Esophagus squamous epithelium (tissue), 5 donors: ENCODE measurements around the gene ESPNL. TPM values are rescaled to one million over a fixed set of nuclear protein-coding genes. Genes with fewer than 3 reads are reported as not detected.

Experiments
- DNase-seq: peaks from one replicate; lab custom pipeline; 2025; lab: John Stamatoyannopoulos, UW
- H3K27ac ChIP-seq, 4 donors: fragments of 200-600 bp; sonication (generic); one replicate each; pipeline ENCODE4 v1.5.1; 2016 to 2019; ENCODE audit warnings: mild to moderate bottlenecking in 1 of 4
- H3K27me3 ChIP-seq, 4 donors: fragments of 200-600 bp; sonication (generic); 1 replicate in 3 of 4; 2 replicates in 1 of 4; pipeline versions ENCODE4 v1.5.1 to v1.6.0; 2017 to 2021; ENCODE audit warnings: antibody characterized with exemption in 1 of 4
- H3K36me3 ChIP-seq, 3 donors: fragments of 200-600 bp; sonication (generic); one replicate each; pipeline ENCODE4 v1.5.1; 2016 to 2019
- H3K4me1 ChIP-seq, 3 donors: fragments of 200-600 bp; sonication (generic); one replicate each; pipeline ENCODE4 v1.5.1; 2017 to 2019
- H3K4me3 ChIP-seq, 4 donors: fragments of 200-600 bp; sonication (generic); 1 replicate in 3 of 4; 2 replicates in 1 of 4; pipeline ENCODE4 v1.5.1; 2016 to 2019; ENCODE audit warnings: mild to moderate bottlenecking in 2 of 4, moderate library complexity in 1 of 4
- H3K9me3 ChIP-seq, 3 donors: fragments of 200-600 bp; sonication (generic); one replicate each; pipeline ENCODE4 v1.5.1; 2016 to 2019
- POLR2A ChIP-seq, 4 donors: fragments of 450-650 bp; IDR thresholded peaks; one replicate each; pipeline ENCODE4 v1.6.1; 2017; ENCODE audit warnings: antibody characterized with exemption in 4 of 4, mild to moderate bottlenecking in 4 of 4, moderate library complexity in 3 of 4
- WGBS, 2 donors: methylation state at CpG; one replicate each; pipeline ENCODE4 v1.1.5; 2018; 5-methylcytosine and 5-hydroxymethylcytosine counted together
- intact Hi-C: fragments of 100-400 bp; cut with DNase I; formaldehyde crosslinking; loops from one replicate; pipeline ENCODE4 v1.15.0; 2022
- total RNA-seq, 4 donors: library from RNA; depleted of rRNA; stranded (reverse); fragments of >200 nt; gene quantifications; one replicate each; pipeline ENCODE4 v1.1.0, GENCODE V29; 2016
- TF ChIP-seq, protein P1 (sequence below), 6 experiments: fragments of 450-650 bp in 4 of 6; fragments of 200-600 bp in 2 of 6; sonication (generic) in 2 of 6; IDR thresholded peaks; one replicate each; pipeline ENCODE4 v1.5.1; 2016 to 2019; ENCODE audit warnings: antibody characterized with exemption in 6 of 6, mild to moderate bottlenecking in 4 of 6, moderate library complexity in 4 of 6
- donor health status: DM: yes; HTN: yes; CAD: no.

Gene ESPNL
- total RNA-seq, 4 donors from 2014 or later: 0.04 to 1.3 (median 0.88) TPM; not detected in 1

DNA sequence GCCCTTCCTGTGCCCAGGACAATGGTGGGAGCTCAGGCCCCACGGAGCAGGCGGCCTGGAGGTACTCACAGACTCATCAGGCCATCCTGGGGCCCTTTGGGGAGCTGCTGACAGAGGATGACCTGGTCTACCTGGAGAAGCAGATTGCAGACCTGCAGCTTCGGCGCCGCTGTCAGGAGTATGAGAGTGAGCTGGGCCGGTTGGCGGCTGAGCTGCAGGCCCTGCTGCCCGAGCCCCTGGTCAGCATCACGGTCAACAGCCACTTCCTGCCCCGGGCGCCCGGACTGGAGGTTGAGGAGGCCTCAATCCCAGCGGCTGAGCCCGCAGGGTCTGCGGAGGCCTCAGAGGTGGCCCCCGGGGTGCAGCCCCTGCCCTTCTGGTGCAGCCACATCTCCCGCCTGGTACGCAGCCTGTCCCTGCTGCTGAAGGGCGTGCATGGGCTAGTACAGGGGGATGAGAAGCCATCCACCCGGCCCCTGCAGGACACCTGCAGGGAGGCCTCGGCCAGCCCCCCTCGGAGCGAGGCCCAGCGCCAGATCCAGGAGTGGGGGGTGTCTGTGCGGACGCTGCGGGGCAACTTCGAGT, 30.1 kb downstream of the ESPNL start:
- Histone ChIP-seq H3K4me1 (peaks cover 0 to 16% (median 0%) of the 10 kb centered on the region in 3 donors), H3K27me3 (peaks cover 0 to 4% (median 0%) of the 10 kb centered on the region in 4 donors), H3K27ac (no peak overlapping the region), H3K36me3 (no peaks in the 10 kb centered on the region), H3K4me3 (no peak overlapping the region), H3K9me3 (no peaks in the 10 kb centered on the region)
- no peak for TF ChIP-seq POLR2A (IDR thresholded peaks at IDR 0.05)
- TF ChIP-seq, protein P1, sequence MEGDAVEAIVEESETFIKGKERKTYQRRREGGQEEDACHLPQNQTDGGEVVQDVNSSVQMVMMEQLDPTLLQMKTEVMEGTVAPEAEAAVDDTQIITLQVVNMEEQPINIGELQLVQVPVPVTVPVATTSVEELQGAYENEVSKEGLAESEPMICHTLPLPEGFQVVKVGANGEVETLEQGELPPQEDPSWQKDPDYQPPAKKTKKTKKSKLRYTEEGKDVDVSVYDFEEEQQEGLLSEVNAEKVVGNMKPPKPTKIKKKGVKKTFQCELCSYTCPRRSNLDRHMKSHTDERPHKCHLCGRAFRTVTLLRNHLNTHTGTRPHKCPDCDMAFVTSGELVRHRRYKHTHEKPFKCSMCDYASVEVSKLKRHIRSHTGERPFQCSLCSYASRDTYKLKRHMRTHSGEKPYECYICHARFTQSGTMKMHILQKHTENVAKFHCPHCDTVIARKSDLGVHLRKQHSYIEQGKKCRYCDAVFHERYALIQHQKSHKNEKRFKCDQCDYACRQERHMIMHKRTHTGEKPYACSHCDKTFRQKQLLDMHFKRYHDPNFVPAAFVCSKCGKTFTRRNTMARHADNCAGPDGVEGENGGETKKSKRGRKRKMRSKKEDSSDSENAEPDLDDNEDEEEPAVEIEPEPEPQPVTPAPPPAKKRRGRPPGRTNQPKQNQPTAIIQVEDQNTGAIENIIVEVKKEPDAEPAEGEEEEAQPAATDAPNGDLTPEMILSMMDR (IDR thresholded peaks at IDR 0.05): no peak
- DNase-seq: no peak
- intact Hi-C loops: no loop called here
- 90% methylated on average over 2 of the region's 28 CpGs; no CpG with 5 or more reads in 1 of the 2 donors for WGBS, 2 donors

DNA sequence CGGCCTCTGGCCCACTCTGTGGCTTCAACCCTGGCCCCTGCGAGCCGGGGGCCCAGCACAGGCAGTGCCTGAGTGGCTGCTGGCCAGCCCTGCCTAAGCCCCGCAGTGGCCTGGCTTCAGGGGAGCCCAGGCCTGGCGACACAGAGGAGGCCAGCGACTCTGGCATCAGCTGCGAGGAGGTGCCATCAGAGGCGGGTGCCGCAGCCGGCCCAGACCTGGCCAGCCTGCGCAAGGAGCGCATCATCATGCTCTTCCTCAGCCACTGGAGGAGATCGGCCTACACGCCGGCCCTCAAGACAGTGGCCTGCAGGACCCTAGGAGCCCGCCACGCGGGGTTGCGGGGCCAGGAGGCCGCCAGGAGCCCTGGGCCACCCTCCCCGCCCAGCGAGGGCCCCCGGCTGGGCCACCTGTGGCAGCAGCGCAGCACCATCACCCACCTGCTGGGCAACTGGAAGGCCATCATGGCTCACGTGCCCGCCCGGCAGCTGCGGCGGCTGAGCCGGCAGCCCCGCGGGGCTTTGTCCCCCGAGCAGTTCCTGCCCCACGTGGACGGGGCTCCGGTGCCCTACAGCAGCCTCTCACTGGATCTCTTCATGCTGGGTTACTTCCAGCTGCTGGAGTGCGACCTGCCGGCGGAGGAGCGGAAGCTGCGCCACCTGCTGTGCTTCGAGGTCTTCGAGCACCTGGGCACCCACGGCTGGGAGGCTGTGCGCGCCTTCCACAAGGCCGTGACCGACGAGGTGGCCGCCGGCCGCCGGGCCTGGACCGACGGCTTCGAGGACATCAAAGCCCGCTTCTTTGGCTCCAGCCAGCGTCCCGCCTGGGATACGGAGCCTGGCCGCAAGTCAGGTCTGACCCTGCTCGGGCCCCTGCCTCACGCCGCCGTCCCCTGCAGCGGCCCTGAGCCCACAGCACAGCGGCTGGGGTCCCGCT, 30.8 kb downstream of the ESPNL start:
- H3K4me1 ChIP-seq: peaks cover 0 to 16% (median 0%) of the 10 kb centered on the region in 3 donors
- WGBS, 2 donors: 100% methylated on average over 3 of the region's 68 CpGs; no CpG with 5 or more reads in 1 of the 2 donors
- no peak overlapping the region for H3K4me3 ChIP-seq
- TF ChIP-seq, protein P1 (IDR thresholded peaks at IDR 0.05): no peak
- no peak for TF ChIP-seq POLR2A (IDR thresholded peaks at IDR 0.05)
- no peaks in the 10 kb centered on the region for H3K36me3 ChIP-seq
- intact Hi-C loops: no loop called here
- peaks cover 0 to 4% (median 0%) of the 10 kb centered on the region in 4 donors for H3K27me3 ChIP-seq
- no peak overlapping the region for H3K27ac ChIP-seq
- DNase-seq: no peak
- no peaks in the 10 kb centered on the region for H3K9me3 ChIP-seq

DNA sequence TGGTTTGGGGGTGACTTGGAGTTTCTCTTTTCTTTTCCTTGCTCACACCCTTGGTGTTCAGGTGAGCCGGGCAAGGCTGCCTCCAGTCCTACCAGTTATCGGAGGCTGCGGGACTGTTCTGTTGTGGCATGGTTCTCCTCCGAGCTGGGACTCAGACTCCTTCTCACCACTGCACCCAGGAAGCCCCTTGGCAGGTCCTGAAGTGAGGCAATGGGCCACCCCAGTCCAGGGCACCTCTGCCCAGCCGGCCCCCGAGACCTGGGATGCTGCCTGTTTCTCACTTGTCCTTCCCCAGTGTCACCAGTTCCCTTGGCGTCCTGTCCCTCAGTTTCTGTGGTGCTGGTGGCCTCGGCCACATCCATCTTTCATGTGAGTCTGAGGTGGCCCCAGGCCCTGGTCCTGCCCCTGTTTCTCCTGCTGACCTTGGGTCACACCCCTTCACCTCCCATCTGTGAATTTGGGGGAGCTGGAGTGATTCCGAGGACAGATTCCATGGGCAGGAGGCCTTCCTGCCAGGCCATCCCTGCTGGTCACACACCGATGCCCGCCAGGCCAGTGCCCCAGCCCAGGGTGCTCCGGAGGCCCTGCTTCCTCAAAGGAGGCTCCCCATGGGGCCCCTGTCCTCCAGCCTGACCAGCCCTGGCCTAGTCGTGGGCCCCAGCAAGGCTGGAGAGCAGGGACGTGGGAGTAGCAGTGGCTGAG, 31.8 kb downstream of the ESPNL start:
- WGBS, 2 donors: 92% methylated on average over 5 to 8 of the region's 14 CpGs
- DNase-seq: no peak
- intact Hi-C loops: no loop called here
- Histone ChIP-seq H3K27me3 (peaks cover 0 to 4% (median 0%) of the 10 kb centered on the region in 4 donors), H3K36me3 (no peaks in the 10 kb centered on the region), H3K4me1 (peaks cover 0 to 15% (median 0%) of the 10 kb centered on the region in 3 donors), H3K4me3 (no peak overlapping the region), H3K9me3 (no peaks in the 10 kb centered on the region), H3K27ac (no peak overlapping the region)
- TF ChIP-seq, protein P1 (IDR thresholded peaks at IDR 0.05): no peak
- TF ChIP-seq POLR2A (IDR thresholded peaks at IDR 0.05): no peak

DNA sequence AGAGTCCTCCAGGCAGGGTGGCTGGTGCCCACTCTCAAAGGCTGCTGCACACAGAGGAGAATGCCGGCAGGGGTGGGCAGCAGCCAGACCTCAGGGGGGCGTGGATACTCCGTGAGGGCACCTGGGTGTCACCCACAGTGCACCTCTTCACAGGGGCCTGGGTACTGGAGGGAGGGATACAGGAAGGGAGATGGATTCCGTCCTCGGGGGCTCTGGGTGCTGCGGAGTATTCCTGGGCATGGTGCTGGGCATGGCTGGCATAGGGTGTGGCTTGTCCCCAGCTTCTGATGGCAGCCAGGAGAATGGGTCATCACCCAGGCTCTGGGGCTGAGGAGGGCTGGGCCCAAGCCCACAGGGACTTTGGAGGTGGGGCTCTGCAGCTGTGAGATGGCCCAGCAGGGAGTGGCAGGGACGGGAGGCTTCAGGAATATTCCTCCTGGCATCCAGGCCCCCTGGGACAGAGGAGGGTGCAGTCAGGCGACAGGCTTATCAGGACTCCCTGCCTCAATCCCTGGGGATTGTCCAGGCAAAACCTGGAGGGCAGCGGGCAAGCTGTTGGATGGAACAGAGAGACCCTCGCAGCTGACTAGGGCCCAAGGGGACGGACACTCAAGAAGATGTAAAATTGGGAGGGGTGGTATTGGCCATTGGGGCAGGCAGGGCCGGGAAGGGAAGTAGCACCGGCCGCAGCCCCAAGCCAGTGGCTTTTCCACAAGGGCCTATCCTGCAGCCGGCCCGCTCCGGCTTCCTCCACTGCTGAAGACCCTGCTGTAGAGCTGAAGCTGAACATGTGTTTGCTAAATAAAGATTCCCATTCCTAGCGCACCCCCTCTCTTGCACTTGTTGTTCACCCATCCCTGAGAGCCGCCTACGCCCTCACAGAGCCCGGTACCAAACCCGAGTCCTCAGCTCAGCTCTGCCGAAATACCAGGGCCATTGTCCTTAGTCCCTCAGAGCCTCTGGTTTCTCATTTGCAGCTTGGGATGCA, 32.6 kb downstream of the ESPNL start:
- no peak overlapping the region for H3K4me3 ChIP-seq
- DNase-seq: no peak
- H3K9me3 ChIP-seq: no peaks in the 10 kb centered on the region
- WGBS, 2 donors: 91 to 94% methylated on average over 11 to 14 of the region's 23 CpGs
- intact Hi-C loops: no loop called here
- peaks cover 0 to 10% (median 4%) of the 10 kb centered on the region in 3 donors for H3K4me1 ChIP-seq
- H3K36me3 ChIP-seq: no peaks in the 10 kb centered on the region
- no peak overlapping the region for H3K27ac ChIP-seq
- peaks cover 0 to 4% (median 0%) of the 10 kb centered on the region in 4 donors for H3K27me3 ChIP-seq
- no peak for TF ChIP-seq POLR2A (IDR thresholded peaks at IDR 0.05)
- TF ChIP-seq, protein P1 (IDR thresholded peaks at IDR 0.05): no peak
